Uterus (tissue), 4 donors: ENCODE data around the gene PTBP3. TPM values are rescaled to one million over a fixed set of nuclear protein-coding genes. Genes with fewer than 3 reads are reported as not detected.

Experiments used
- DNase-seq, 2 donors: peaks; one replicate each; pipeline ENCODE4 v3.0.0-alpha.2; 2019 to 2020
- H3K27ac ChIP-seq, 2 donors: fragments of 200-600 bp; sonication (generic); 1 replicate in 1 of 2; 2 replicates in 1 of 2; pipeline ENCODE4 v1.5.1; 2016 to 2018
- H3K27me3 ChIP-seq, 2 donors: fragments of 200-600 bp; sonication (generic); one replicate each; pipeline ENCODE4 v1.5.1; 2018 to 2019; ENCODE audit warnings: control low read depth in 1 of 2
- H3K36me3 ChIP-seq, 2 donors: fragments of 200-600 bp; sonication (generic); one replicate each; pipeline ENCODE4 v1.5.1; 2019; ENCODE audit warnings: control low read depth in 1 of 2
- H3K4me1 ChIP-seq, 2 donors: fragments of 200-600 bp; sonication (generic); one replicate each; pipeline ENCODE4 v1.5.1; 2018 to 2019; ENCODE audit warnings: control low read depth in 1 of 2
- H3K4me3 ChIP-seq, 2 donors: fragments of 200-600 bp; sonication (generic); 1 replicate in 1 of 2; 2 replicates in 1 of 2; pipeline ENCODE4 v1.5.1; 2018 to 2019; ENCODE audit warnings: mild to moderate bottlenecking in 1 of 2
- H3K9me3 ChIP-seq, 2 donors: fragments of 200-600 bp; sonication (generic); one replicate each; pipeline ENCODE4 v1.5.1; 2019; ENCODE audit warnings: control low read depth in 1 of 2
- POLR2A ChIP-seq, 2 donors: fragments of 450-650 bp; IDR thresholded peaks; one replicate each; pipeline ENCODE4 v1.6.1; 2016; ENCODE audit warnings: antibody characterized with exemption in 2 of 2, mild to moderate bottlenecking in 1 of 2, moderate library complexity in 1 of 2
- intact Hi-C: fragments of 100-400 bp; cut with DNase I; formaldehyde crosslinking; loops from one replicate; pipeline ENCODE4 v1.15.1; 2023; ENCODE audit warnings: low total_unique reads
- small RNA-seq: library from RNA; depleted of rRNA; stranded (forward); fragments of <200 nt; gene quantifications from one replicate; pipeline ENCODE3, GENCODE V24; 2016
- total RNA-seq, 4 donors: library from RNA; depleted of rRNA in 3 of 4; stranded (reverse); fragments of >200 nt in 3 of 4; gene quantifications; one replicate each; pipeline versions ENCODE4 v1.1.0 to v1.2.4, GENCODE V29; 2014 to 2023
- TF ChIP-seq, protein P1 (sequence below), 4 experiments: fragments of 200-600 bp in 2 of 4; fragments of 450-650 bp in 2 of 4; sonication (generic) in 2 of 4; IDR thresholded peaks; one replicate each; pipeline ENCODE4 v1.5.1; 2016 to 2019; ENCODE audit warnings: antibody characterized with exemption in 4 of 4, mild to moderate bottlenecking in 2 of 4, moderate library complexity in 1 of 4
- donor health status: DM: yes; HTN: yes; CAD: no.

The PTBP3 gene
- total RNA-seq, 4 donors from 2014 or later = 25.0 to 64.6 (median 36.2) TPM

DNA sequence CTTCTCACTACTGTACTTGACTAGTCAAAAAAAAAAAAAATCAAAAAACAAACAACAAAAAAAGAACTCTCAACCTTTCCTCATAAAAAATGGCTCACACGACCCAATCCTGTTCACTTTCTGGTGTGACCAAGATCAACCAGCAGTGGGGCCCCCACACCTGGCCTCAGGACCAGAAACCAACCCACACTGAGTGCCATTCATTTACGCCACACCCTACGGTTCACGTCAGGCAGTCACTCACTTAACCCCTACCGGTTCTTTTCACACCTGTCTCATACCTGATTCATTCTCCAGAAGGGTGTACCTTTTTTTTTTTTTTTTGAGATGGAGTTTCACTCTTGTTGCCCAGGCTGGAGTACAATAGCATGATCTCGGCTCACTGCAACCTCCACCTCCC lies 164.1 kb downstream of the PTBP3 start:
- Histone ChIP-seq H3K9me3 (no peaks in the 10 kb centered on the region), H3K4me3 (no peak overlapping the region), H3K27me3 (no peaks in the 10 kb centered on the region), H3K27ac (no peak overlapping the region), H3K36me3 (no peaks in the 10 kb centered on the region), H3K4me1 (no peaks in the 10 kb centered on the region)
- no peak for DNase-seq
- intact Hi-C loops = no loop called here
- TF ChIP-seq, protein P1, sequence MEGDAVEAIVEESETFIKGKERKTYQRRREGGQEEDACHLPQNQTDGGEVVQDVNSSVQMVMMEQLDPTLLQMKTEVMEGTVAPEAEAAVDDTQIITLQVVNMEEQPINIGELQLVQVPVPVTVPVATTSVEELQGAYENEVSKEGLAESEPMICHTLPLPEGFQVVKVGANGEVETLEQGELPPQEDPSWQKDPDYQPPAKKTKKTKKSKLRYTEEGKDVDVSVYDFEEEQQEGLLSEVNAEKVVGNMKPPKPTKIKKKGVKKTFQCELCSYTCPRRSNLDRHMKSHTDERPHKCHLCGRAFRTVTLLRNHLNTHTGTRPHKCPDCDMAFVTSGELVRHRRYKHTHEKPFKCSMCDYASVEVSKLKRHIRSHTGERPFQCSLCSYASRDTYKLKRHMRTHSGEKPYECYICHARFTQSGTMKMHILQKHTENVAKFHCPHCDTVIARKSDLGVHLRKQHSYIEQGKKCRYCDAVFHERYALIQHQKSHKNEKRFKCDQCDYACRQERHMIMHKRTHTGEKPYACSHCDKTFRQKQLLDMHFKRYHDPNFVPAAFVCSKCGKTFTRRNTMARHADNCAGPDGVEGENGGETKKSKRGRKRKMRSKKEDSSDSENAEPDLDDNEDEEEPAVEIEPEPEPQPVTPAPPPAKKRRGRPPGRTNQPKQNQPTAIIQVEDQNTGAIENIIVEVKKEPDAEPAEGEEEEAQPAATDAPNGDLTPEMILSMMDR (IDR thresholded peaks at IDR 0.05) = no peak
- TF ChIP-seq POLR2A (IDR thresholded peaks at IDR 0.05) = no peak

DNA sequence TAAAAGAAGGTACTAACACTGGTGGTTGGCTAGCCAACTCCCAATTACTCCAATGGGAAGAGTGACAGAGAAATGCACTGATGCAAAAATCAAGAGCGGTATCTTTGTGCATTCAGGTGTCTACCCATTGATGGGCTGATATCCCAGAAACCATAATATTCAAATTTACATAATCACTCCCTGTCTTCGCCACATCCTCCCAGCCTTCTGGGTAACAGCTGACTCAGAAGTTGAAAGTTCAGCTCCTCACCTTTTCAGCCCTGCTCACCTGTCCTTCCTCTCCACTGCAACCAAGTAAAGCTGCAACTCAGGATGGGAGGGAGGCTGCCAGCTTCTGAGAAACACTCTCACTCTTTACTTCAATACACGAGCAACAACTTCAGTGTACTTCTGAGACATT lies 165.2 kb downstream of the PTBP3 start:
- intact Hi-C loops = no loop called here
- DNase-seq = no peak
- no peak for TF ChIP-seq POLR2A (IDR thresholded peaks at IDR 0.05)
- TF ChIP-seq, protein P1 (IDR thresholded peaks at IDR 0.05) = no peak

More for the DNA sequence above, 165.2 kb downstream of the PTBP3 start:
- Histone ChIP-seq H3K4me1 (no peaks in the 10 kb centered on the region), H3K9me3 (no peaks in the 10 kb centered on the region), H3K36me3 (no peaks in the 10 kb centered on the region), H3K27ac (no peak overlapping the region), H3K27me3 (no peaks in the 10 kb centered on the region), H3K4me3 (no peak overlapping the region)

Small RNA genes within 50 kb of the gene (small RNA-seq; reads per million reads assigned to genes)
- not detected for gene RF00019
- not detected for gene RN7SL430P
- gene RN7SL57P = not detected
- not detected for gene RNA5SP295

Other genes starting within 250 kb of the PTBP3 start
- 10 to 100 TPM in 2 of 4 donors, 1 to 10 TPM in 2; 2.9 to 22.5 (median 10.0) TPM for gene SUSD1, start 158.3 kb downstream of the PTBP3 start, total RNA-seq
- gene HSDL2, start 46.5 kb upstream of the PTBP3 start, total RNA-seq = 10 to 100 TPM; 12.6 to 55.1 (median 39.1) TPM
- 10 to 100 TPM in 2 of 4 donors, 1 to 10 TPM in 2; 4.6 to 22.0 (median 9.2) TPM for gene KIAA1958, start 153.2 kb upstream of the PTBP3 start, total RNA-seq